GM18873 (cell line): ENCODE data around the gene SCAMP1.

Source experiments
- ATAC-seq: cut with Tn5 transposase; IDR thresholded peaks from one replicate; pipeline ENCODE4 v1.9.1; 2021; ENCODE audit warnings: mild to moderate bottlenecking, moderate library complexity, moderate number of reproducible peaks; ENCODE audit not compliant: unreplicated experiment, low FRiP score

SCAMP1 gene

GRCh38 chr5:78509884-78510769, 149.7 kb downstream of the SCAMP1 start:
- no peak for ATAC-seq

DNA sequence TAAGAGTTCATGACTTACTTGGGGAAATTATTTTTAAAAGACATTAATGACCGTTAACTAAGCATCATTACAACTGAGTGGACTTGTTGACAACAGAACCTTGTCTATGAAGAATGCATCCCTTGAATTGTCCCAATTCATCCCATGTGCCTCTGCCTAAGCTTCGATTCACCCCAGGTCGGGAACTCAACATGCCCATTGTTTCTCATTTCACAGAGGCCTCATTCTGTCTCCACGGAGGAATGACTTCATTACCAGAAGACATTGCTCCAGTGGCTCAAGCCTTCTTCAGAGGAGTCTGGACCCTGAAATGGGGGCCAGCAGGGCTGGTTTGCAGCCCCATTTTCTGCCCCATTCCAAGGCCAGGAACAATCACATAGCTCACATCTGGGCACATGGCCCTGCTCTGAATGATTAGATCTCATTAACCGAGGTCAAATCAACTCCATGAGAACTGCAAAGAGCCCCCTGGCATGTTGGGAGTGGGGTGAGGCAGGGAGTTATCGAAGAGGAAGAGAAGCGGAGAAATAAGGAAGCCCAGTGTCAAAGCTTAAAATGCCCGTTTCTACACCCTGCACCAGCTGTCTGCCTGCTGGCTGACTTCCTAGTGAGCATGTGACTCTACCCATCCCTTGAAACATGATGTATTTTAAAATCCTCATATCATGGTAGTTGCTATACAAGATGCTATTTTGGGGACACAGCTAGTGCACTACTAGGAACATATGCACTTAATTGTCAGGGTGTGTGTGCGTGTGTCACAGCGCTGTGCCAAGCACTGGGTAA, 150.9 kb downstream of the SCAMP1 start:
- no peak for ATAC-seq

DNA sequence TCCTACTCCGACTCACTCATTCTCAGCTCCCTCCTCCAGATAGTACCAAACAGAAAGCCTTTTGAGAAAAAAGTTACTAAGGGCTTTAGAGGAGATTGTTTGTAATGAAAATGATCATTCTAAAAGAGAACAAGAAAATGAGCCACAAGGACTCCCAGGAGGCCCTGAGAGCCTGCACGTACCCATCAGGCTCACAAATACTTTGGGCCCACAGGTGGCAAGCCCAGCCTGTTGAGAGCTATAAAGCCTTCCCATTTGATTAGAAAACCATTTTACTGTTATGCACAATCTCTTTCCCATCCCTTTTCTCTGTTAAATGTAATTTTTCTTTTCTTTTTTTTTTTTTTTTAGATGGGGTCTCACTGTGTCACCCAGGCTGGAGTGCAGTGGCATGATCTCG, 152.0 kb downstream of the SCAMP1 start:
- ATAC-seq: no peak

DNA sequence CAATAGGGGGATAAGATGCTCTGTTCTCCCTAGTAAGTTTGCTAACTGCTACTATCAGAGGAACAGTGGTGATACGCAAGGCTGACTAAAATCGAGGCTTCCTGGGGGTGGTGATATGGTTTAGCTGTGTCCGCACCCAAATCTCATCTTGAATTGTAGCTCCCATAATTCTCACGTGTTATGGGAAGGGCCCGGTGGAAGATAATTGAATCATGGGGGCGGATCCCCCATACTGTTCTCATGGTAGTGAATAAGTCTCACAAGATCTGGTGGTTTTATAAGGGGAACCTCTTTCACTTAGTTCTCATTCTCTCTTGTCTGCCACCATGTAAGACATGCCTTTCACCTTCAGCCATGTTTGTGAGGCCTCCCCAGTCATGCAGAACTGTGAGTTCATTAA, 153.0 kb downstream of the SCAMP1 start:
- ATAC-seq: no peak

- ATAC-seq: no peak
Observed at GRCh38 chr5:78514427-78515330, 154.3 kb downstream of the SCAMP1 start.

- no peak for ATAC-seq
Observed at GRCh38 chr5:78515670-78516069, 155.3 kb downstream of the SCAMP1 start.

DNA sequence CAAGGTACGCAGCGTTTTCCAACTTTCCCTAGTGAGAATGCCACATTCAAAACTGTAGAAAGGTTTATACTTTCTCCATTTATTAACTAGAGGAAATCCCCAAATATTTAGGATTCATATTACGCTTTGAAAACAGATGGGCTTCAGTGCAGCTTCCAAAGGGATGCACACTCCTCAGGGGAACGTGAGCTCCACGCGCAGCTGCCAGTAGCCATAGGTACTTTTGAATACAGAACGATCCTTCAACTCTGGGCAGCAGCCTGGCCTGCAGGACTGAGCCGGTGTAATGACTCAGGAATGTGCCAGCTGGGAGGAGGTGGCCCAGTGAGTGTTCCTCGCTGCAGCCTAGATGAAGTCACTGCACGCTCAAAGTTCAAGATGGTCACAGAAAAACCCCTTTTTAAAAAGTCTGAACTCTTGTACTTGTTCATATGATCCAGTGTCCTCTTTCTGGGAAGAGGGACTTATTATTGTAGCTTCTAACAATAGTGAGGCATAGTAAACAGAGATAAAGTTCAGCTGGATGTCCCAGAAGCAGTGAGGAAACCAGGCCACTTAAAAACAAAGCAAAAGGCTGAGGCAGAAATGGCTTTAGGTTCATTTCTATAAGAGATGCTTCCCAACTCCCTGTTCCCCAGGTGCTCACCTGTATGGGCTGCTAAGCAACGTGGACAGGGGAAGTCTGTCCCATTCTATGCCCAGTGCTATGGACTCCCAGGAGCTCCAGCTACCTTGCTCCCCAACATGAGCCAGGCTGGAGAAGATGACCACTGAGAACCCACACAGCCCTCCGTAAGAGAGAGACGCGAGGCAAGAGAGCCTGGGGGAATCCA, 158.2 kb downstream of the SCAMP1 start:
- ATAC-seq: no peak

GRCh38 chr5:78519198-78519941, 159.0 kb downstream of the SCAMP1 start:
- no peak for ATAC-seq

GRCh38 chr5:78521455-78521854, 161.0 kb downstream of the SCAMP1 start:
- no peak for ATAC-seq

DNA sequence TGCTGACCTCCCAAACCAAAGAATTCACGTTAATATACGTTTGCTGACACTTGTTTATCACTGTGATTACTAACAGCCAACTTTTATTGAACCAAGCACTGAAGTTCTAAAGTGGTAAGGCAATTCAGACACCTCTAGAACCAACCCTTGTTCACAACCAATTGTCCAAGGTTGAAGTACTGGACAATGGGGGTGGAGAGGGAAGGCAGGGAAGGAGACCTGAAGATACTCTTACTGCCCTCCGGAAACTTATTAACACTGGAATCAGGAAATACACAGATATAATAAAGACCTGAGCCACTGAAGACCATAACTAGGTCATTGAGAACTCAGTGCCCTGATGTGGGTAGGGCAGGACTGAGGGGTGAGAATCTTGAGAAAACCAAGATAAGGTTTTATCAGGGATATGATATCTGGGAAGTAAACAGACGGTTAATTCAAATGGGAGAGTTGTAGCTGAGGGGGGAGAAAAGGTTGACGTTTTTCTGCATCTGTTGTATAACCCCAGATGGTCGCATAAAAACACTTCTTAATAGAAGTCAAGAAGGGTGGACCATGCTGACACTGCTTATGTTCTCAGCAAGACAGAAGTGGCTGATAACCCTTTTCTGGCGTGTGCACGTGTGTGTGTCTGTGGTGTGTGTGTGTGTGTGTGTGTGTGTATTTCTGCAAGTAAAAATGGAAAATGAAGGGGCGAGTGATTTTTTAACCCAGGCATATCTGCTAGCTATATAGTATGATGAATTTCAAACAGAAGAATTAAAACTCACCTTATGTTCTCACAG, 162.3 kb downstream of the SCAMP1 start:
- ATAC-seq: no peak

- no peak for ATAC-seq
Observed at GRCh38 chr5:78523314-78524193, 163.1 kb downstream of the SCAMP1 start.

- ATAC-seq: peak; percentile 43
Observed at GRCh38 chr5:78526049-78526525, 165.7 kb downstream of the SCAMP1 start.

DNA sequence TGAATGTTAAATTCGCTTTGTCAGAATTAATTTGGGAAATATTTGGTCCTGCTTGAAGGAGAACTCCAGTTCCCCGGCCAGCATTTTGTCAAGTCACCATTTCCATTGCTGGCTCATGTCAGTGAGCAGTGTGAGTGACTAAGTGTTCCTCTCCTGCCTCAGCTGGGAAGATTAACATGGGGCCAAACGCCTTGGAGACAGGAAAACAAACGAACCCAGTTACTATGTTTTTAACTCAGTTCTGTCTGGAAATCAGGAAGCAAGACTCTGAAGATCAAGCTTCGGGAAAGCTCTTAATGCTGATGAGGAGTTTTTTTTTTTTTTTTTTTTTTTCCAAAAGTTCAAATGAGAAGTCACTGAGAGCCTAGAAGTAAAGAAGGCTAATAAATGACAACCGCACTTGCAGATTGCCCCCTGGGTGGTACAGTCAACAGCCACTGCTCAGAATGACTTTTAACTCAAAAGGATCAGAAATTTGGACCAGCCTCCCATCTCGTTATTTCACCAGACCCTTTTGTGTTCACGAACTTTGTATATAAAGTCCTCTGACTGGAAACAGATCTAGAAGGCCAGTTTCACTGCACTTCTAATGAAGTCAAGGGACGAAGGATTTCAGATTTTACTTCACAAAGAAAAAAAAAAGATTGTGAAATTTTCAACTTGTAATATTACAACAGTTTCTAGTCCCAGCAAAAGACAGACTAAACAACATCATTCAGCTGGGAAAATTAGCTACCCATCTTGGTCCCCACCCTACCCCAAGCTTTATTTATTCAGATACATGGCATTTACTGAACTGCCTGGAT, 166.8 kb downstream of the SCAMP1 start:
- no peak for ATAC-seq

DNA sequence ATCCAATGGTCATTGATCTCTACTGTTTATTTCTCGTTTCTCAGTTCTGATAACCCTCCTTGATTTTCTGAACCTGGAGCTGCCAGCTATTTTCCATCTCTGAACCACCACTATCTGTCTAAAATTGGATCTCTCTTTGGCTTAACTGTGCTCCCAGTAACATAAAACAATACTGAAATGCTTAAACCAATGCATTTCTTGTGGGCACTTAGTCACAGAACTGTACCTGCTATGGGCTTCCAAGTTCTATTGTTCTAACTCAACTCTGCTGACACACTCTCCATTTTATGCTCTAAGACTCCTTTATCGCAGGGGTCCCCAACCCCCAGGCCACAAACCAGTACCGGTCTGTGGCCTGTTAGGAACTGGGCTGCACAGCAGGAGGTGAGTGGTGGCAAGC, 167.5 kb downstream of the SCAMP1 start:
- ATAC-seq: no peak
